HEK293T (cell line): ENCODE measurements around the gene CD300H.

Experiments used
- ARNT ChIP-seq: fragments of 450-650 bp; IDR thresholded peaks from 2 replicates; pipeline ENCODE4 v1.6.1; 2017; ENCODE audit warnings: mild to moderate bottlenecking
- BHLHE40 ChIP-seq: fragments of 450-650 bp; IDR thresholded peaks from 2 replicates; pipeline ENCODE4 v1.6.1; 2016; ENCODE audit warnings: mild to moderate bottlenecking, moderate library complexity, borderline replicate concordance
- ELF4 ChIP-seq: fragments of 450-650 bp; IDR thresholded peaks from 2 replicates; pipeline ENCODE4 v1.6.1; 2017; ENCODE audit warnings: antibody characterized with exemption
- FOXA1 ChIP-seq: fragments of 450-650 bp; IDR thresholded peaks from 2 replicates; pipeline ENCODE4 v1.6.1; 2016; ENCODE audit warnings: mild to moderate bottlenecking
- FOXK2 ChIP-seq: fragments of 450-650 bp; IDR thresholded peaks from 2 replicates; pipeline ENCODE4 v1.6.1; 2016; ENCODE audit warnings: mild to moderate bottlenecking
- HDGF ChIP-seq: fragments of 450-650 bp; IDR thresholded peaks from 2 replicates; pipeline ENCODE4 v1.6.1; 2017; ENCODE audit warnings: antibody characterized with exemption, borderline replicate concordance
- NFRKB ChIP-seq: fragments of 450-650 bp; IDR thresholded peaks from 2 replicates; pipeline ENCODE4 v1.6.1; 2016; ENCODE audit warnings: mild to moderate bottlenecking, moderate library complexity
- SP1 ChIP-seq: fragments of 450-650 bp; IDR thresholded peaks from 2 replicates; pipeline ENCODE4 v1.6.1; 2017
- TARDBP ChIP-seq: fragments of 450-650 bp; IDR thresholded peaks from 2 replicates; pipeline ENCODE4 v1.6.1; 2016
- ZNF384 ChIP-seq: fragments of 450-650 bp; IDR thresholded peaks from 2 replicates; pipeline ENCODE4 v1.6.1; 2016
- TF ChIP-seq, protein P1 (sequence below): fragments of 450-650 bp; IDR thresholded peaks from 2 replicates; pipeline ENCODE4 v1.6.1; 2016

- TF ChIP-seq ELF4 (no peak), ARNT (no peak), SP1 (no peak), FOXA1 (no peak), BHLHE40 (no peak), FOXK2 (no peak), TARDBP (no peak), ZNF384 (no peak), HDGF (no peak), NFRKB (no peak)
- TF ChIP-seq, protein P1, sequence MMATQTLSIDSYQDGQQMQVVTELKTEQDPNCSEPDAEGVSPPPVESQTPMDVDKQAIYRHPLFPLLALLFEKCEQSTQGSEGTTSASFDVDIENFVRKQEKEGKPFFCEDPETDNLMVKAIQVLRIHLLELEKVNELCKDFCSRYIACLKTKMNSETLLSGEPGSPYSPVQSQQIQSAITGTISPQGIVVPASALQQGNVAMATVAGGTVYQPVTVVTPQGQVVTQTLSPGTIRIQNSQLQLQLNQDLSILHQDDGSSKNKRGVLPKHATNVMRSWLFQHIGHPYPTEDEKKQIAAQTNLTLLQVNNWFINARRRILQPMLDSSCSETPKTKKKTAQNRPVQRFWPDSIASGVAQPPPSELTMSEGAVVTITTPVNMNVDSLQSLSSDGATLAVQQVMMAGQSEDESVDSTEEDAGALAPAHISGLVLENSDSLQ = no peak
Measured at GRCh38 chr17:74545843-74546230, 21.5 kb downstream of the CD300H start, which contains the start of gene CD300C.
